HFF-Myc (cell line): ENCODE measurements around the gene USP49.

Experiments
- DNase-seq: peaks from one replicate; pipeline ENCODE4 v3.0.0-alpha.2; 2011; ENCODE audit warnings: low read depth; ENCODE audit errors: extremely low read depth
- H3K4me3 ChIP-seq: replicated peaks from 2 replicates; pipeline ENCODE4 v1.5.1; 2011; ENCODE audit warnings: low read depth, mild to moderate bottlenecking, control low read depth, low read length
- TF ChIP-seq, protein P1 (sequence below): IDR thresholded peaks from 2 replicates; pipeline ENCODE4 v1.5.1; 2012; ENCODE audit warnings: mild to moderate bottlenecking, low read depth, low read length, control low read depth; ENCODE audit errors: missing control alignments

Gene USP49

DNA sequence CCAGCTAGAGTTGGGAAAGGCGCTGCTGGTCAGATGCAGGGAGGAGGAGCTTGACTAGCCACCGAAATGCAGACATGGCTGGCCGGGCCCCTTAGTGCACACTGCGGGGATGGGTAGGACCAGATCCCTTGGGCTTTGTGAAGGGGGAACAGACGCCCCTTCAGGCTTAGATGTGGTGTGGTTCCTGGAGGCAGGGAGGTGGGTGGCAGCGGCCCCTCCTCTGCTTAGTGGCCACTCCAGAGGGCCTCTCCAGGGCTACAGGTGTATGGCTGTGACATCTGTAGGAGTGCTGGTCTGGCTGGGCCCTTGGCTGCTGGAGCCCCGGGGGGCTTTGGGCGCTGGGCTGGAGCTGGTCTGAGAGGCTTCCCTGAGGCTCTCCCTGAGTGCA, 40.5 kb upstream of the USP49 start:
- no peak overlapping the region for H3K4me3 ChIP-seq
- no peak for DNase-seq
- TF ChIP-seq, protein P1, sequence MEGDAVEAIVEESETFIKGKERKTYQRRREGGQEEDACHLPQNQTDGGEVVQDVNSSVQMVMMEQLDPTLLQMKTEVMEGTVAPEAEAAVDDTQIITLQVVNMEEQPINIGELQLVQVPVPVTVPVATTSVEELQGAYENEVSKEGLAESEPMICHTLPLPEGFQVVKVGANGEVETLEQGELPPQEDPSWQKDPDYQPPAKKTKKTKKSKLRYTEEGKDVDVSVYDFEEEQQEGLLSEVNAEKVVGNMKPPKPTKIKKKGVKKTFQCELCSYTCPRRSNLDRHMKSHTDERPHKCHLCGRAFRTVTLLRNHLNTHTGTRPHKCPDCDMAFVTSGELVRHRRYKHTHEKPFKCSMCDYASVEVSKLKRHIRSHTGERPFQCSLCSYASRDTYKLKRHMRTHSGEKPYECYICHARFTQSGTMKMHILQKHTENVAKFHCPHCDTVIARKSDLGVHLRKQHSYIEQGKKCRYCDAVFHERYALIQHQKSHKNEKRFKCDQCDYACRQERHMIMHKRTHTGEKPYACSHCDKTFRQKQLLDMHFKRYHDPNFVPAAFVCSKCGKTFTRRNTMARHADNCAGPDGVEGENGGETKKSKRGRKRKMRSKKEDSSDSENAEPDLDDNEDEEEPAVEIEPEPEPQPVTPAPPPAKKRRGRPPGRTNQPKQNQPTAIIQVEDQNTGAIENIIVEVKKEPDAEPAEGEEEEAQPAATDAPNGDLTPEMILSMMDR, result no peak

DNA sequence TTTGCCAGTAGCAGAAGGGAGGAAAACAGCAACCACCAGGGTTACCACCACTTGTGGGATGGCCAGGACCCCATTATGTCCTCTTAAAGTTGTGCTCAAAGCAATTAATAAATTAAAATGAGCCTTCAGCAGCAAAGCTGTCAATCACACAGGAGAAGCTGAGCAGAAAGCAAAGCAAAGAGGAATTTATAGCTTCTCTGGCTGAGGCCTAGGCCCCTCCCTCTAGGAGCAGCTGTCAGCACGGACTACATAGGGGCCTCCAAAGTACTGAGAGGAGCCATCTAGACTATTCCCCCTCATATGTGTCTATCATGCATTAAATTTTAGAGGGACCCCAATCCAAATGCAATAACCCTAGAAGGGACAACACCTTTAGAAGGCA, 40.0 kb upstream of the USP49 start:
- TF ChIP-seq, protein P1, result no peak
- no peak for DNase-seq

DNA sequence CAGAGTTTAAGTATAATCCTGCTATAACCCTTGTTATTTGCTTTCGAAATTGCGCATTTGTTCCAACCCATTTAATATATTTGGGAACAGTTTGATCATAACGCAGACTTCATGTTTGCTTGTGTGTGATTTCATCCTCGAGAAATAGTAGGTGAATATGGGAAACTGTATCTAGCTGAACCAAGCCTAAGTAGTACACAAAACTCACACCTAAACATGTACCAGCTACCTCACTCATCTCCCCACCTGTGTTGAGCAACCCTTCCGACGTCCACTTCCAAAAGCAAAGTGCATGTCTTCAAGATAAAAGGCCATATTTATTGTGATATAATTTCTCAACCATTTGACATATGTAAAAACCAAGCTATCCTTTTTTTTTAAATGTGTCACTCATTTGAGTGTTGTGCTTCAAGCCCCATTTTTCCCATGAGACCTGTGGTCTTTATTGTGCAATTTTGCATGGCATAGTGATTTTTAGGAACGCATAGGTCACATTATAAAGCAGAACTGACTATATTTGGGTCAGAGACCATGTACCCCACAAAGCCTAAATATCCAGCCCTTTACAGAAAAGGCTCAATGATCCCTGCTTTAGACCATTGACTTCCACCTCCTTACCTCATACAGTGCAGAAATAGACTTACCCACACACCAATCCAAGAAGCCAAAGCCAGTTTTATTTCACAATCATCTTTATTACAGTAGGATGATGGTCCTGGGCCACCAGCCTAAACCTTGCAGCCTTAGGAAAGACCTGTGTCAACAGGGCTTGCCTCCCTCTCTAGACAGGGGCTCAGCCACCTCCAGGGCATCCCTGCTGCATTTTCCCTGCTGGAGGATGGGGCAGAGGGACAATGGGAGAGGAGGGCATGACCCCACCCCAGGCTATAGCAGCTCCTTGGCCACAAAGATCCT, 39.4 kb upstream of the USP49 start:
- TF ChIP-seq, protein P1, result no peak
- H3K4me3 ChIP-seq, result no peak overlapping the region
- no peak for DNase-seq

More for the DNA sequence above, 40.0 kb upstream of the USP49 start:
- no peak overlapping the region for H3K4me3 ChIP-seq

DNA sequence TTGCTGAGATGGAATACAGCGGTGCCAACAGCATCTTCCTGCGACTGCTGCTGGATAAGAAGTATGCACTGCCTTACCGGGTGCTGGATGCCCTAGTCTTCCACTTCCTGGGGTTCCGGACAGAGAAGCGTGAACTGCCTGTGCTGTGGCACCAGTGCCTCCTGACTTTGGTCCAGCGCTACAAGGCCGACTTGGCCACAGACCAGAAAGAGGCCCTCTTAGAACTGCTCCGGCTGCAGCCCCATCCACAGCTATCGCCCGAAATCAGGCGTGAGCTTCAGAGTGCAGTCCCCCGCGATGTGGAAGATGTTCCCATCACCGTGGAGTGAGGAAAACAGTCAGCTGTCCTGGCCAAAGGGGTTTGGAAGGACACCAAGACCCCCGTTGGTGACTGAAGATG, 37.2 kb upstream of the USP49 start:
- DNase-seq, result no peak
- no peak overlapping the region for H3K4me3 ChIP-seq
- TF ChIP-seq, protein P1, result no peak

DNA sequence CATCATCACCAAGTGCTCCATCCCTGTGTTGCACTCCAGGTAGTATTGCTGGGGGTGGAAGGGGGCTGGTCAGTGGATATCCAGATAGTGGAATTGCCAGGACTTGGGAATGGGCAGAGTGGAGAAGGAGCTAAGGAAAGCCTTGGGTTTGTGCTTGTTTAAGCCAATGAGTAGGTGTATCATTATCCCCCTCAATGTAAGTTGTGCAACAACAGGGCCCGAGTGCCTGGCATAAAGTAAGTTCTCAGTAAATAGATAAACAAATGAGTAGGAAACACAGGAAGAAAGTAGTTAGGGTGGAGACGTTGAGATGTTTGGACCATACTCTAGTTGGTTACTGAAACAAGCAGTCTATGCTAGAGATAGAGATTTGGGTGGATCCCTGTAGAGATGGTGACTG, 36.6 kb upstream of the USP49 start:
- TF ChIP-seq, protein P1, result no peak
- no peak for DNase-seq

DNA sequence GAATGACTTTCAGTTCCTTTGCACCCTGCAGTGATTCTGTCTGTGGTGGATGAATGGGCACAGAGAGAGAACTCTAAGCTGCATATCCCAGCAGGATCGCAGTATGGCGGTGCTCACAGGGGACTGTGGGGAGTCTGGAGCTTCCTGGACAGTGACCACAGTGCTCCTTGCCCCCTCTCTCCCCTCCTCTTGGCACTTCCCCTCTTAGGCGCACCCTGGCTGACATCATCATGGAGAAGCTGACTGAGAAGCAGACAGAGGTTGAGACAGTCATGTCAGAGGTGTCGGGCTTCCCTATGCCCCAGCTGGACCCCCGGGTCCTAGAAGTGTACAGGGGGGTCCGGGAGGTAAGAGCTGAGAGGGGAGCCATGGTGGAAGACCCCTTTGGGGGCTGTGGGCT, 34.7 kb upstream of the USP49 start:
- no peak for DNase-seq
- no peak overlapping the region for H3K4me3 ChIP-seq
- TF ChIP-seq, protein P1, result no peak

More for the DNA sequence above, 36.6 kb upstream of the USP49 start:
- no peak overlapping the region for H3K4me3 ChIP-seq
